GM12891 (cell line): ENCODE results near the gene MCCC1.

Source experiments
- POLR2A ChIP-seq: IDR thresholded peaks from 2 replicates; pipeline ENCODE4 v1.6.1; 2011; ENCODE audit warnings: low read depth, low read length, control low read depth
- POLR2AphosphoS5 ChIP-seq: IDR thresholded peaks from 2 replicates; pipeline ENCODE4 v1.6.1; 2011; ENCODE audit warnings: low read depth, low read length, control low read depth
- TAF1 ChIP-seq: IDR thresholded peaks from 2 replicates; pipeline ENCODE4 v1.6.1; 2011; ENCODE audit warnings: low read depth, low read length, control low read depth

- TF ChIP-seq POLR2AphosphoS5: no peak
- no peak for TF ChIP-seq POLR2A
- no peak for TF ChIP-seq TAF1
Measured at GRCh38 chr3:183046883-183047282, 52.4 kb downstream of the MCCC1 start.
